ENCODE measurements around the gene FIZ1.
"Not testable (repeated sequence)": the region's sequence is repeated elsewhere in the genome, so short reads cannot be mapped to it uniquely, and the experiment has no call there.

FIZ1 gene

DNA sequence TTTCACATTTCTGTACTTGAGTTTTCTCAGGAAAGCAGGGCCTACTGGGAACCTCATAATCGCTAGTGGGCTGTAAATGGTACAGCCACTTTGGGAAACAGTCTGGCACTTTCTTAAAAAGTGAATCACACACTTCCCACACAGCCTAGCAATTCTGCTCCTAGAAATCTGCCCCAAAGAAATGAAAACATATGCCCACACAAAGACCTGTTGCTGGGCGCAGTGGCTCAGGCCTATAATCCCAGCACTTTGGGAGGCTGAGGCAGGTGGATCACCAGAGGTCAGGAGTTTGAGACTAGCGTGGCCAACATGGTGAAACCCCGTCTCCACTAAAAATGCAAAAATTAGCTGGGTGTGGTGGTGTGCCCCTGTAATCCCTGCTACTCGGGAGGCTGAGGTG, 29.8 kb downstream of the FIZ1 start:
- not testable (repeated sequence) for DNase-seq

- DNase-seq, result no peak
Measured at GRCh38 chr19:55567708-55568328, 31.5 kb downstream of the FIZ1 start.

- DNase-seq, result no peak
Measured at GRCh38 chr19:55566823-55567222, 32.5 kb downstream of the FIZ1 start.

DNA sequence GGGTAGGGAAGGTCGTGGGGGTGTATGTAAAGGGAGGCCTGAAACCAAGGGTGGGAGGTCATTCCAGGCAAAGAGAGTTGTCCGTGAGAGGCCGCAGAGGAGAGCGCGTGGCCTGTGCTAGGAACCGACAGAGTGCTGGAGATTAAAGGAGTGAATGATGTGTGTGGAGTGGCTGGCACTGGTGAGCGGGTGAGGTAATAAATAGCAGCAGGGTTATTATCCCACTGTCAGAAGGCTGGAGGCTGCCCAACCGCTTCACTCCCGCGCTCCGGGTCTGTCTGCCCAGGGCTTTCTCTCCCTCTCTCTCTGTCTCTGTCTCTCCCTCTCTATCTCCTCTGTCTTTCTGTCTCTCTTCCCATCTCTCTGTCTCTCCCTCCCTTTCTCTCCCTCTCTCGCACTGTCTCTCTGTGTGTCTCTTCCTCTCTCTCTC, 36.0 kb downstream of the FIZ1 start:
- DNase-seq, result no peak

DNA sequence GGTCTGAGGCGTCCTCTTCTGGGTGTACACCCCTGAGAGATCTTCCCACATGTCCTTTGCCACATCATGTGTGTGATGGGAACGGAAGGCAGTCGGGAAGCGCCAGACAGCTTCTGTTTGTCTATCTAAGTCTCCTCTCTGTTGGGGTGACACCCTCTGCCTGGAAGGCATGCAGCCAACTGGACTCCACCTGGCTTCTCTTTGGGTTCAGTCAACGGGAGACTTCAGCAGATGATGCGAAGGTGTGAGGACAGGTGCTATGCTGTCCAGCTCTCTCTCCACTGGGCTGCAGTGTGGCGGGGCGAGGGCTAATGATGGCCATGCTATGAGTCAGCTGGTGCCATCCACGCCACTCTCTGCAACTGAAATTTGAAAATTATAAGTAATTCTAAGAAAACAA, 39.6 kb downstream of the FIZ1 start:
- DNase-seq, result no peak

GRCh38 chr19:55554741-55555152, 44.6 kb downstream of the FIZ1 start:
- no peak for DNase-seq

GRCh38 chr19:55554302-55554701, 45.0 kb downstream of the FIZ1 start:
- DNase-seq, result no peak

DNA sequence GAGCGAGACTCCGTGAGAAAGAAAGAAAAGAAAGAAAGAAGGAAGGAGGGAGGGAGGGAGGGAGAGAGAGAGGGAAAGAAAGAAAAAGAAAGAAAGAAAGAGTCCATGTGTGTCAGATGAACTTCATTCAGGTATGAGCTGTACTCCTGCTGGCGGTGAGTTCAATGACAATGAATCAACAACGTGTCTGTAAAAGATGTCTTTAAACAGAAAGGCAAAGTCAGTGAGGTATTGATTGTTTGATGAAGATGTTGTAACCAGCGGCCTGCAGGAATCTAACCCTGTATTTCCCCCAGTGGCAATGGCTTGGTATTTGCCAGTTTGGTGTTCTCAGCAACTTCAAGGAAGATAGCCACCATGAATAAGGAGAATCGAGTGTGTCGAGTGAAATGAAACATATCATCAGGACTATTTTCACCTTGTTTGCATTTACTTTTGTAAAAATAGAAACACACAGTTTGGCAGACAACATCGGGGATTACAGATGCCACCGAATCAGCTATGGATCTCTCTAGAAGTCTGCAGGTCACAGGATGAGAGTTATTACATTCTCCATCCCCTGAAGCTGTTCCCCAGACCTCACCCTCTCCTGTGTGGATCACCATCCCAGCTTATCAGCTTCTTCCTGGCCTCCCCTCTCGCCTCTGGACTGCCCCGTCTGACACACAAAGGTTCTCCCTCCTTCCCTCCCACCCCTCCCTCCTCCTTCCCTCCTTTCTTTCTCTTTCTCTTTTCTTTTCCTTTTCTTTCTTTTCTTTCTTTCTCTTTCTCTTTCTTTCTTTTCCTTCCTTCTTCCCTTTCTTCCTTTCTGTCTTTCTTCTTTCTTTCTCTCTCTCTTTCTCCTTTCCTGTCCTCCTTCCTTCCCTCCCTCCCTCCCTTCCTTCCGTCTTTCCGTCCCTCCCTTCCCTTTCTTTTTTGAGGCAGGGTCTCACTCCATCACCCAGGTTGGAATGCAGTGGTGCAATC, 45.8 kb downstream of the FIZ1 start:
- no peak for DNase-seq

GRCh38 chr19:55552620-55553019, 46.7 kb downstream of the FIZ1 start:
- no peak for DNase-seq

GRCh38 chr19:55552206-55552605, 47.1 kb downstream of the FIZ1 start:
- DNase-seq, result no peak

DNA sequence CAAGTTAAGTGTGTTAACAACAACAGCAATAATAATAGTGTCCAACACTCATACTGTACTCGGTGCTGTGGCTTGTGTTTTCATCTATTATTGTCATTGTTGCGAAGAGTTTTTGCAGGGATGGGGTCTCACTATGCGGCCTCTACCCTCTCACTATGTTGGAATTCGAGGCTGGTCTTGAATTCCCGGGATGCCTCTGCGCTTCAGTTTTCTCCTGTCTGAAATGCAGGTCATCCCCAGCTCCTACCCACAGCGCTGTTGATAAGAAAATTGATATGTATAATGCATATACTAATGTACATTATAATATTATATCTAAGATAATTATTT, 49.0 kb downstream of the FIZ1 start:
- no peak for DNase-seq

DNA sequence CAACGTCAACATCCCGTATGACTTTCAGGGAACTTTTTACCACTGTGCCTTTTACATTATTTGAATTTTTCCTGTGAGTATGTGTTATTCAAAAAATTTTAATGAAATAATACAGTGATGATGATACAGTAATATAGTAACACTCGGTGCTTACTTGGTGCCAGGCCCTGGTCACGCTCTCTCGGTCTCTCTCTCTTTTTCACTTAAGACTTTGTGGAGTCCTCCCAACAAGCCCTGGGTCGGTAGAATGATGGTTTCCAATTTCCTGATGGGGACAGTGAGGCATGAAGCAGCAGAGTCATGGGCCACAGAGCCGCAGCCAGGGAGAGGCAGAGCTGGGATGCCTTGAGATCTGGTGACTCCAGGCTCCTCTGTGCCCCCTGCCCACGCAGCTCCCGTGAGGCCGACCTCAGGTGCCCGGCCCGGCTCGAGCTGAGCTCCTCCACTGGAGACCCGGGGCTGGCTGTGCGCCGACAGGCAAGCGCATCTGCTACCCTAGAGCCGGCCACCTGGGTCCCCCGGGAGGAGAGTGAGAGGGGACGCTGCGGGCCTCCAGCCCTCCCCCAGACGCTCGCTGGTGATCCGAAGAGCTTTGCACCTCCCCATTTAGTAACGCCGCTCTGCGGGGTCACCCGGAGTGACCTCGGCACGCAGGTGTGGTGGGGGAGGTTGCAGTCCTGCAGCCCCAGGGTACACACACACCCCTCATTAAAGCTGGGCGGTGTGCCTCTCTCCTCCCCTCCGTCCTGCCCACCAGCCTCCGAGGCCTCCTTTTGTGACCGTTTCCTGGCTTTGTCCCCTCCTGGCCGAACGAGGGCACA, 49.6 kb downstream of the FIZ1 start:
- no peak for DNase-seq

GRCh38 chr19:55546822-55547614, 52.3 kb downstream of the FIZ1 start:
- DNase-seq, result no peak

DNA sequence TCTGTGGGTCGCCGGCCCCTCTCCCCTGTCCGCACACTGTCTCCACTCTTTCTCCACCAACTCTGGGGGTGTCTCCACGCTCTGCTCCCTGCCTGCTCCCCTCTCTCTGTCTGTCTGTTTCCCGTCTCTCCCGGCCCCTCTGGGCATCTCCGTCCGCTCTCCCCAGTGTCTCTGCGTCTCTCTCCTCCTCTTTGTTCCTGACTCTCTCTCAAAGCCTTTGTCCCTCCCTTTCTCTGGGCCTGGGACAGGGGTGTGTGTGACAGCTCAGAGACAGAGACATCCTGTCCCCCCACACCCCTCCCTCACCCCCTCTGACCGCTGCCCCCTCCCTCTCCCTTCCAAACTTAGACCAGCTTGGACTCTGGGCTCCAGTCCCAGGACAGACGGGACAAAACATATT, 53.3 kb downstream of the FIZ1 start:
- no peak for DNase-seq

GRCh38 chr19:55545443-55545842, 53.9 kb downstream of the FIZ1 start, which contains the start of gene SBK3:
SBK3 (minus strand) TSS chr19:55545543; CDS start chr19:55545543, 0 bp downstream.
- no peak for DNase-seq

DNA sequence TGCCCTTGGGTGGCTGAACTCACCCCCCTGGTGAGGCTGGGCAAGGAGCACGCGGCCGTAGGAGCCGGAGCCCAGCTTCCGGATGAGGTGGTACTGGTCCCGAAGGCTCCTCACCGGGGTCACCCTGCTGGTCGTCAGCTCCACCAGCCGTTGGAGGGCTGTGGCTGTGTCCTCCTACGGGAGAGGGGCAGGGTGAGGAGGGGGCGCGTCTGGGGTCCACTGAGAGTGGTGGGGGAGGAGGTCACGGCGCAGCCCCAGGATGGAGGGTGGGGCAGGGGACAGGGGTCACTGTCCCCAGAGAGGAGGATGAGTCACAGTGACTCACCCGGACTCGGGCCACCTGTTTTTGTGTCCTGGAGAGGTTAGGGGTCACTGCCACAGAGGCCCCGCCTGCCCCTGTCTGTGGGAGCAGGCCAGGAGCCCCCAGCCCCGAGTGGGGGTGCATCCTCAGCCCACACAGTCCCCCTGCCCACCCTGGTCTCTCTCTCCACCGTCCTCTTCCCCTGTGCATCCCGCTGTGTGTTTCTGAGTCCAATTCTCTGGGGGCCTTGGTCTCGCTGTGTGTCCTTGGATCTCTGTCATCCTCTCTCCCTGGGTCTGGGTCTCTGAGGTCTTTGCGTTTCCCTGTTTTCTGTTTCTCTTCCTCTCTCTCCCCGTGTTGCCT, 54.4 kb downstream of the FIZ1 start:
- no peak for DNase-seq

DNA sequence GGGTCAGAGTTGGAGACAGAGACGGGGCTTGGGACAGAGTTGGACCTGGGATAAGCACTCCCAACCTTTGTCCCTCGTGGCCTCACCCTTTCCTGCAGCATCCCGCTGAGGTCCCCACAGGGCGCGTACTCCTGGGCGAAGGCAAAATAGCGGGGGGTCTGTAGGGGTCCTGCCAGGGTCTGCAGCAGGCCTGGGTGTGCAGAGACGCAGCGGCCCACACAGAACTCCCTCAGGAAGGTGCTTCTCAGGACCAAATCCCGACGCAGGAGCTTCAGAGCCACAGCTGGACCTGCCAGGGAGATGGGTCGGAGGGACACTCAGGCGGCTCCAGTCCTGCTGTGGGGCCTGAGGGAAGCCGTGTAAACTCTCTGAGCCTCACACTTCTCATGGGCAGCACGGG, 55.3 kb downstream of the FIZ1 start:
- DNase-seq, result no peak

DNA sequence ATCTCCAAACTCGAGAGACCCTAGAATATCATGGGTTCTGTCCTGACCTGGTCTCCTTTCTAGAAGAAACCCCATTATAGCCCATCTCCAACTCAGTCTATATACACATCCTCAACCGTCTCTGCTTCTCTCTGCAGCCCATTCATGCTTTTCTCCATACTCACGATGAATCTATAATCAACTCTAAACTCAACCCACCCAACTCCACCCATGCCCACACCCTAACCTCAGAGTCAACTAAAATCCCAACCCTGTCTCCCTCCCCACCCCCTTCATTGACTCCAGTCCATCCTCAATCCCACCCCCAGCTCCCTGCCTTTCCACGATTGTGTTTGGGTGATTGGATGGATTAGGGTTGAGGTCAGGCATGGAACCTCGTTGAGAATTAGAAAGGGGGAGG, 55.8 kb downstream of the FIZ1 start:
- no peak for DNase-seq

- no peak for DNase-seq
Measured at GRCh38 chr19:55542292-55542855, 56.9 kb downstream of the FIZ1 start.

Data from CD4-positive, alpha-beta T cell treated with Interleukin-17A for 1 hour (primary cell).